ENCODE measurements around the gene TRMO.

TRMO gene

DNA sequence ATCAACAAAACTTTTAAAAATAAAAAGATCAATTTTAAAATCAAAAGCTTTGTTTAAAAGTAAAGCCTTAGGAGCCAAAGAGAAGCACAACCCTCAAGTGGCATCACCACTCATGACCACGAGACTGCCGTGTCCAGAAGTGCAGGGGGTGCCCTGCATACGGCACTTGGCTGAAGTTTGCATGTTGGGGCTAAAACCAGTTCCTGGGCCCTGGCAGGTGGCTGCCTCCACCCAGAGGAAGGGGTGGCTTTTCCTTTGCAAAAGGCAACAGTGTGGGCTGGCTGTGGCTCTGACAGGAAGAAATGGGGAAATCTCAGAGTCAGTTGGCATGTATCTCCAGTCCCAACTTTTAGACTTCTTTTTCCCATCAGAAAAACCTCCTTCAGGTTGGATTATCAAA, 15.3 kb downstream of the TRMO start:
- Histone ChIP-seq H3K27ac (ENCODE audit: low read length) (no peak overlapping the region), H3K27me3 (replicated peaks; ENCODE audit: insufficient read depth, low read length) (no peaks in the 10 kb centered on the region), H3K9me3 (replicated peaks; ENCODE audit: insufficient read depth, low read length) (no peaks in the 10 kb centered on the region), H4K20me1 (ENCODE audit: insufficient read depth, low read length) (no peaks in the 10 kb centered on the region), H2AFZ (ENCODE audit: low read length) (no peak overlapping the region), H3K4me2 (ENCODE audit: low read depth, low read length) (no peak overlapping the region), H3K36me3 (replicated peaks; ENCODE audit: insufficient read depth, low read length) (no peaks in the 10 kb centered on the region; the same call in 1 of the 2 replicates), H3K4me3 (ENCODE audit: low read length) (no peak overlapping the region), H3K4me1 (ENCODE audit: low read length) (no peaks in the 10 kb centered on the region), H3F3A (ENCODE audit: insufficient read depth, low read length) (no peaks in the 10 kb centered on the region), H3K9ac (ENCODE audit: low read length) (no peak overlapping the region), H3K79me2 (ENCODE audit: low read length) (peaks cover 12% of the 10 kb centered on the region), H3K9me2 (replicated peaks; ENCODE audit: insufficient read depth, low read length) (no peaks in the 10 kb centered on the region)
- TF ChIP-seq EZH2phosphoT487 (IDR thresholded peaks at IDR 0.05; ENCODE audit: low read length) (no peak), EZH2 (optimal IDR thresholded peaks at IDR 0.05; ENCODE audit: low read depth, low read length) (no peak), CTCF (IDR thresholded peaks at IDR 0.05; ENCODE audit: low read length) (no peak)
- DNase-seq: no peak

DNA sequence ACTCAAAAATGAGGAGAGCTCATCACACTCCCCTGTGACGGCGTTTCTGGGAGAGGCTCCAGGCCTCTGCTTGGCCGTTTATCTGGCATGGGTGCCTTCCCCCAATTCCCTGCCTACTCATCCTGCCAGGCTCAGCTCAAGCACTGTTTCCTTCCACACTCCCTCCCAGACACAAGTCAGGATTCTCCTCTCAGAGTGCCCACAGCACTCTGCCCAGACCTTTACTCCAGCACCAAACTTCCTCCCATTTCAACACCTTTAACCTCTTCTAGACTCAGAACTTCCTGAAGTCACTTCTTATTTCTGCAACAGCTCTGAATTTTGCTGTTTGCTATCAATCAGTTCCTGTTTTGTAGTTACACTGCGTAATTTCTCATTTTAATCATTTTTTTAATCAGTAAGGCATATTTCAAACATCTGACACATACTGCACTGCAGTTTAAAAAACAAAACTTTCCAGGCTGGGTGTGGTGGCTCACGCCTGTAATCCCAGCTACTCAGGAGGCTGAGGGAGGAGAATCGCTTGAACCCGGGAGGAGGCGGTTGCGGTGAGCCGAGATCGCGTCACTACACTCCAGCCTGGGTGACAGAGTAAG, 16.0 kb downstream of the TRMO start:
- Histone ChIP-seq H3K4me3 (ENCODE audit: low read length) (no peak overlapping the region), H3K9me3 (replicated peaks; ENCODE audit: insufficient read depth, low read length) (no peaks in the 10 kb centered on the region), H3K36me3 (replicated peaks; ENCODE audit: insufficient read depth, low read length) (no peaks in the 10 kb centered on the region; the same call in 1 of the 2 replicates), H3K27me3 (replicated peaks; ENCODE audit: insufficient read depth, low read length) (no peaks in the 10 kb centered on the region), H3K27ac (ENCODE audit: low read length) (no peak overlapping the region), H4K20me1 (ENCODE audit: insufficient read depth, low read length) (no peaks in the 10 kb centered on the region), H3K4me2 (ENCODE audit: low read depth, low read length) (no peak overlapping the region), H2AFZ (ENCODE audit: low read length) (no peak overlapping the region), H3K79me2 (ENCODE audit: low read length) (peaks cover 12% of the 10 kb centered on the region), H3K4me1 (ENCODE audit: low read length) (no peaks in the 10 kb centered on the region), H3K9ac (ENCODE audit: low read length) (no peak overlapping the region), H3F3A (ENCODE audit: insufficient read depth, low read length) (no peaks in the 10 kb centered on the region), H3K9me2 (replicated peaks; ENCODE audit: insufficient read depth, low read length) (no peaks in the 10 kb centered on the region)
- DNase-seq: no peak
- TF ChIP-seq CTCF (IDR thresholded peaks at IDR 0.05; ENCODE audit: low read length) (no peak), EZH2phosphoT487 (IDR thresholded peaks at IDR 0.05; ENCODE audit: low read length) (no peak), EZH2 (optimal IDR thresholded peaks at IDR 0.05; ENCODE audit: low read depth, low read length) (no peak)

DNA sequence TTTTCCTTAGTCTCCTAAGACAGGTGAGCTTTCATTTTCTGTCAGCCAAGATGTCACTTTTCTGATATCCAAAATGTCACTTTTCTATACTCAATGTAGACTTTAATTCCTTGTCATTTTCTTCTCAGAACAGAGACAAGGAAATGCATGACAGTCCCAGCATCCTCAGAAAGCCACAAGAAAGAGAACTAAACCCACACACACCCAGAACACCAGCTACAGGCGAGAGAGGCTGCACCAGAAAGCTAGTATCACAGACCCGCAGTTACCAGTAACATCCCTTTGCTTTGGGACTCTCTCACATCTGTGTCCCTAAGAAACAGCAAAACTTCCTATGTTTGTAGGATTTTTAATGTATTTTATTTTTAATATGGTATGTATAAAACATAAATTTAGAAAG, 17.1 kb downstream of the TRMO start:
- Histone ChIP-seq H3K36me3 (replicated peaks; ENCODE audit: insufficient read depth, low read length) (no peaks in the 10 kb centered on the region; the same call in 1 of the 2 replicates), H3K79me2 (ENCODE audit: low read length) (peaks cover 12% of the 10 kb centered on the region), H3K4me2 (ENCODE audit: low read depth, low read length) (no peak overlapping the region), H3K9me3 (replicated peaks; ENCODE audit: insufficient read depth, low read length) (no peaks in the 10 kb centered on the region), H3K4me3 (ENCODE audit: low read length) (no peak overlapping the region), H3K9me2 (replicated peaks; ENCODE audit: insufficient read depth, low read length) (no peaks in the 10 kb centered on the region), H3K27ac (ENCODE audit: low read length) (no peak overlapping the region), H3F3A (ENCODE audit: insufficient read depth, low read length) (no peaks in the 10 kb centered on the region), H3K4me1 (ENCODE audit: low read length) (no peaks in the 10 kb centered on the region), H2AFZ (ENCODE audit: low read length) (no peak overlapping the region), H3K9ac (ENCODE audit: low read length) (no peak overlapping the region), H4K20me1 (ENCODE audit: insufficient read depth, low read length) (no peaks in the 10 kb centered on the region), H3K27me3 (replicated peaks; ENCODE audit: insufficient read depth, low read length) (no peaks in the 10 kb centered on the region)
- TF ChIP-seq EZH2phosphoT487 (IDR thresholded peaks at IDR 0.05; ENCODE audit: low read length) (no peak), EZH2 (optimal IDR thresholded peaks at IDR 0.05; ENCODE audit: low read depth, low read length) (no peak), CTCF (IDR thresholded peaks at IDR 0.05; ENCODE audit: low read length) (no peak)
- no peak for DNase-seq

Data from MM.1S (cell line).